ENCODE measurements around the gene USP1. TPM values are rescaled to one million over a fixed set of nuclear protein-coding genes. Genes with fewer than 3 reads are reported as not detected.

USP1 gene, protein sequence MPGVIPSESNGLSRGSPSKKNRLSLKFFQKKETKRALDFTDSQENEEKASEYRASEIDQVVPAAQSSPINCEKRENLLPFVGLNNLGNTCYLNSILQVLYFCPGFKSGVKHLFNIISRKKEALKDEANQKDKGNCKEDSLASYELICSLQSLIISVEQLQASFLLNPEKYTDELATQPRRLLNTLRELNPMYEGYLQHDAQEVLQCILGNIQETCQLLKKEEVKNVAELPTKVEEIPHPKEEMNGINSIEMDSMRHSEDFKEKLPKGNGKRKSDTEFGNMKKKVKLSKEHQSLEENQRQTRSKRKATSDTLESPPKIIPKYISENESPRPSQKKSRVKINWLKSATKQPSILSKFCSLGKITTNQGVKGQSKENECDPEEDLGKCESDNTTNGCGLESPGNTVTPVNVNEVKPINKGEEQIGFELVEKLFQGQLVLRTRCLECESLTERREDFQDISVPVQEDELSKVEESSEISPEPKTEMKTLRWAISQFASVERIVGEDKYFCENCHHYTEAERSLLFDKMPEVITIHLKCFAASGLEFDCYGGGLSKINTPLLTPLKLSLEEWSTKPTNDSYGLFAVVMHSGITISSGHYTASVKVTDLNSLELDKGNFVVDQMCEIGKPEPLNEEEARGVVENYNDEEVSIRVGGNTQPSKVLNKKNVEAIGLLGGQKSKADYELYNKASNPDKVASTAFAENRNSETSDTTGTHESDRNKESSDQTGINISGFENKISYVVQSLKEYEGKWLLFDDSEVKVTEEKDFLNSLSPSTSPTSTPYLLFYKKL
- total RNA-seq = 10 to 100 TPM; 22.1 to 34.0 (median 26.8) TPM
- total RNA-seq (2013) = 53.1 TPM

DNA sequence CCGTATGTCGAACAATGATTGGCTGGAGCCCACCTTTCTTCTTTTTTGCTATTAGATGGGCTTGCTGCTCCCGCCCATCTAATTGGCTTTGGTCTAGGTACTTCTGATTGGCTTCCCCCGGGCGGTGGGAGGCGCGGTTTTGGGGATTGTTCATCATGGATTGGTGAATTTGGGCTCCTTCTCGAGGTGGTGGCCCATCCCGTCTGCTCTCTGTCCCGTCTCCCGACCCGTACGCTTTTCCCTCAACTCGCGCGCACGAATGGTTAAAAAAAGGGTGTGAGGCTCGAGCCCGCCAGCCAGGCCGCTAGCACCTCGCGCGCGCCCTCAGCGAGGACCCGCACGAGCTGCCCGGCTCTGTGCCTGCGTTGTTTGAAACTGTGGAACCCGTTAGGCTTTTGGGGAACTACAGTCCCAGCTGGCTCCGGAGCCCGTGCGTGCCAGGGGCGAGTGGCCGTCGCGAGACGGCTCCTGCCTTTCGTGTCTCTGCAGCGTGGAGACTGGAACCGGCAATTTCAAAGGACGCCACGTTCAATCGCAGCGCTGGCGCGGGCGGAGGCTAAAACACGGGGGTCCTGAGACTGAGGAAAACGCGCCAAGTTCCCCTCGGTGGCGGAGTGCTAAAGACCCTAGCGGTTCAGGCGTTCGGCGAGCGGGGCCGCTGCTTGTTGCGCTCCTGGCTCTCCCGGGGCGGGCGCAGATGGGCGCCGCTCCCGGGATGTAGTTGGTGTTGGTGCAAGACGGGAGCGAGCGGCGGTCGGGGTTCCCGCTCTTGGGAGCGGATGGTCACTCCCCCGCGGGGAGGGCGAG lies at the start of gene USP1:
Gene USP1, plus strand, starts transcription at position 584 of the 807 bp plus-strand sequence. CDS start 2,819 bp downstream, outside the sequence.
- Histone ChIP-seq H3K4me1 (ENCODE audit: control insufficient read depth, insufficient read depth, low read length) (peaks cover 14% of the 10 kb centered on the region), H3K4me3 (ENCODE audit: low read length) (peak within 1 kb of the TSS; percentile 84), H3K9me3 (ENCODE audit: control insufficient read depth, insufficient read depth, low read length) (no peaks in the 10 kb centered on the region), H3K36me3 (ENCODE audit: control insufficient read depth, insufficient read depth, low read length) (peaks cover 4% of the 10 kb centered on the region), H3K27ac (ENCODE audit: low read length) (peak within 1 kb of the TSS; percentile 93), H3K27me3 (ENCODE audit: control insufficient read depth, insufficient read depth, low read length) (no peaks in the 10 kb centered on the region)
- peak within 1 kb of the TSS; percentile 94 for H3K4me3 Mint-ChIP-seq
- peaks cover 3% of the 10 kb centered on the region for H3K36me3 Mint-ChIP-seq
- peaks cover 40 to 48% of the 10 kb centered on the region in 2 donors for H3K4me1 Mint-ChIP-seq
- H3K27ac Mint-ChIP-seq = peak within 1 kb of the TSS; percentile 98 to 99
- DNase-seq (peak; percentile 96 to 99), ATAC-seq (peak; percentile 79 to 92 (median 80))
- TF ChIP-seq, protein P1, sequence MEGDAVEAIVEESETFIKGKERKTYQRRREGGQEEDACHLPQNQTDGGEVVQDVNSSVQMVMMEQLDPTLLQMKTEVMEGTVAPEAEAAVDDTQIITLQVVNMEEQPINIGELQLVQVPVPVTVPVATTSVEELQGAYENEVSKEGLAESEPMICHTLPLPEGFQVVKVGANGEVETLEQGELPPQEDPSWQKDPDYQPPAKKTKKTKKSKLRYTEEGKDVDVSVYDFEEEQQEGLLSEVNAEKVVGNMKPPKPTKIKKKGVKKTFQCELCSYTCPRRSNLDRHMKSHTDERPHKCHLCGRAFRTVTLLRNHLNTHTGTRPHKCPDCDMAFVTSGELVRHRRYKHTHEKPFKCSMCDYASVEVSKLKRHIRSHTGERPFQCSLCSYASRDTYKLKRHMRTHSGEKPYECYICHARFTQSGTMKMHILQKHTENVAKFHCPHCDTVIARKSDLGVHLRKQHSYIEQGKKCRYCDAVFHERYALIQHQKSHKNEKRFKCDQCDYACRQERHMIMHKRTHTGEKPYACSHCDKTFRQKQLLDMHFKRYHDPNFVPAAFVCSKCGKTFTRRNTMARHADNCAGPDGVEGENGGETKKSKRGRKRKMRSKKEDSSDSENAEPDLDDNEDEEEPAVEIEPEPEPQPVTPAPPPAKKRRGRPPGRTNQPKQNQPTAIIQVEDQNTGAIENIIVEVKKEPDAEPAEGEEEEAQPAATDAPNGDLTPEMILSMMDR (IDR thresholded peaks at IDR 0.05) = no peak
- H3K9me3 Mint-ChIP-seq = peaks cover 3 to 4% of the 10 kb centered on the region in 2 donors
- H3K27me3 Mint-ChIP-seq (ENCODE audit: low read depth in 2 of 2) = no peaks in the 10 kb centered on the region
- intact Hi-C loops (cut with micrococcal nuclease) = loop anchor here (1.0 to 5.0 kb wide), 4 partner anchors 14 to 1359 kb away; partner anchors contain the start of gene ALG6
- WGBS (ENCODE audit: insufficient coverage) = under 1% methylated on average over 76 of the region's 76 CpGs

DNA sequence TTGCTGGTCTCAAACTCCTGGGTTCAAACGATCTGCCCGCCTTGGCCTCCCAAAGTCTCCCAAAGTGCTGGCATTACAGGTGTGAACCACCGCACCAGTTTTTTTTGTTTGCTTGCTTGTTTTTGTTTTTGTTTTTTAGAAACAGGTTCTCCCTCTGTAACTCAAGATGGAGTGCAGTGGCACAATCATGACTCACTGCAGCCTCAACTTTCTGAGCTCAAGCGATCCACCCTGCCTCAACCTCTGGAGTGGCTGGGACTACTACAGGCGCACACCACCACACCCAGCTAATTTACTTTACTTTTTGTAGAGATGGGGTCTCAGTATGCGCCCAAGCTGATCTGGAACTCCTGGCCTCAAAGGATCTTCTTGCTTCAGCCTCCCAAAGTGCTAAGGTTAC lies 47.3 kb upstream of the USP1 start:
- Mint-ChIP-seq H3K9me3 (no peaks in the 10 kb centered on the region), H3K4me3 (no peak overlapping the region), H3K27me3 (ENCODE audit: low read depth in 2 of 2) (peaks cover 0 to 16% of the 10 kb centered on the region in 2 donors), H3K4me1 (no peaks in the 10 kb centered on the region), H3K27ac (no peak overlapping the region), H3K36me3 (no peaks in the 10 kb centered on the region)
- Histone ChIP-seq H3K9me3 (ENCODE audit: control insufficient read depth, insufficient read depth, low read length) (no peaks in the 10 kb centered on the region), H3K4me1 (ENCODE audit: control insufficient read depth, insufficient read depth, low read length) (no peaks in the 10 kb centered on the region), H3K36me3 (ENCODE audit: control insufficient read depth, insufficient read depth, low read length) (no peaks in the 10 kb centered on the region), H3K4me3 (ENCODE audit: low read length) (no peak overlapping the region), H3K27ac (ENCODE audit: low read length) (no peak overlapping the region), H3K27me3 (ENCODE audit: control insufficient read depth, insufficient read depth, low read length) (no peaks in the 10 kb centered on the region)
- DNase-seq (no peak), ATAC-seq (no peak)
- TF ChIP-seq, protein P1 (IDR thresholded peaks at IDR 0.05) = no peak
- intact Hi-C loops (cut with micrococcal nuclease) = no loop called here
- WGBS (ENCODE audit: insufficient coverage) = 88% methylated on average over 5 of the region's 6 CpGs

DNA sequence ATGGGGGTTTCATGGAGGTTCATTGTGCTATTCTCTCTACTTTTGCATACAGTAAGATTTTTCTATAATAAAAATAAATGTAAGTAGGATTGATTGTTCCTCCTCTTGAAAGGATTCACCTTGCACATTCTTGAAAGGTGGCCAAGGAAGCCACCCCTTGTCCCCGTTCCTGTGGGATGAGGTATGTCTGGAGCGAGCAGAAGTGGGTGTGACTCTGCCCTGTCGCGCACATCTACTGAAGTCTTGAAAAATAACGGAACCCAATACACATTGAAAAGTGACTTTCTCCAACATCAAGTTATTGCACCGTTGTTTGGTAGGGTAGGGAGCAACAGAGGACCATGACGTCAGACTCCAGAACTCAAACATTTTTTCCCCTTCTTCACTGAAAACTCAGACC lies 46.8 kb upstream of the USP1 start:
- H3K4me3 Mint-ChIP-seq = no peak overlapping the region
- 93% methylated on average over 6 of the region's 7 CpGs for WGBS (ENCODE audit: insufficient coverage)
- intact Hi-C loops (cut with micrococcal nuclease) = loop anchor here (5.0 kb wide), 1 partner anchor 357 kb away; no protein-coding TSS in a partner anchor

More for the DNA sequence above, 46.8 kb upstream of the USP1 start:
- H3K4me3 ChIP-seq (ENCODE audit: low read length) = no peak overlapping the region
- Mint-ChIP-seq H3K27ac (no peak overlapping the region), H3K4me1 (no peaks in the 10 kb centered on the region), H3K9me3 (no peaks in the 10 kb centered on the region), H3K36me3 (no peaks in the 10 kb centered on the region), H3K27me3 (ENCODE audit: low read depth in 2 of 2) (peaks cover 0 to 16% of the 10 kb centered on the region in 2 donors)
- DNase-seq = no peak
- ATAC-seq = no peak
- H3K4me1 ChIP-seq (ENCODE audit: control insufficient read depth, insufficient read depth, low read length) = no peaks in the 10 kb centered on the region
- H3K27ac ChIP-seq (ENCODE audit: low read length) = no peak overlapping the region
- no peaks in the 10 kb centered on the region for H3K36me3 ChIP-seq (ENCODE audit: control insufficient read depth, insufficient read depth, low read length)
- no peaks in the 10 kb centered on the region for H3K9me3 ChIP-seq (ENCODE audit: control insufficient read depth, insufficient read depth, low read length)
- no peaks in the 10 kb centered on the region for H3K27me3 ChIP-seq (ENCODE audit: control insufficient read depth, insufficient read depth, low read length)
- TF ChIP-seq, protein P1 (IDR thresholded peaks at IDR 0.05) = no peak

Data from natural killer cell (primary cell).